NCI-H2227 treated with DMSO at 0.1 percent for 48 hours (cell line): ENCODE measurements around the gene ACTR3C.
A peak's percentile ranks its signal among the peaks of the same experiment; 100 is the strongest.

Experiments used
- DNase-seq: peaks from one replicate; lab custom pipeline; 2025; lab: John Stamatoyannopoulos, UW

ACTR3C gene

DNA sequence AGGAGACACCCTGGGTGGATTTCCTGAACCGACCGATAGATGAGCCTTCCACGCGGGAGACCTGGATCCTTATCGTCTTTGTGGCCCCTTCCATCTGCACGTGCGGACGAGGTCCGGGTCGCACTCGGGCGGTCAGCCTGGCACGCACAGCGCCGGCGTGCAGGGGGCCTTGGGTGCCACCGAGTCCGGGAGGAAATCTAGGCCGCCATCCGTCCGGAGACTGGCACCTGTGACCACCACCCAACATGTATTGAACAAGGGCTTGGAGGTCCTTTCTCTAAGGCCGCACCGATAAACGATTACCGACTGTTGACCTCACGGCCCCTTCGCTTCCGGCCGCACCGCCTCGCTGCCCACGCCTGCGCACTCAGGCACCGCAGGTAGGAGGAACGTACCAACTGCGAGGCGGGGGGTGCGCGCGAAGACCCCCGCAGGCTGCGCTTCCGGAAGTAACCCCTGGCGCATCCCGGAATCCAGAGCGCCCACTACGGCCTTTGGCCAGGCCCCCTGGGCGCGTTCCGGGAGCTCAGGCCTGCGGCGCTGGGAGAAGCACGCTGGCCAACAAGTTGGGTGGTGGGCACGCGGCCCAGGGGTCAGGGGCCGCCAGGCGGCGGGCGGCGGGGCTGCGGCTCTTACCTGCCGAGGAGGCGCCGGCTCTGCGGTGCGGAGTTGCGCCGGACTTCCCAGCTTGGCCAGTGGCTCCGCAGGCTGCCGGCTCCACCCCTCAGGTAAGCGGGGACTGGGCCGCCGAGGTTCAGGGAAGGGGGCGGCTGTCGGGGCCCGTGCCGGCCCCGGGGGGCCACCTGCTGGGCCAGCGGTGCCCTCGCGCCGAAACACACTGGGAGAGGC lies at the start of gene ACTR3C, which contains the start of gene LRRC61:
Gene ACTR3C, minus strand, starts transcription at position 713 of the 849 bp plus-strand sequence. CDS start 28,249 bp downstream, outside the sequence.
Gene LRRC61, plus strand, starts transcription at position 523 of the 849 bp plus-strand sequence. CDS start 13,507 bp downstream, outside the sequence.
- peak; percentile 80 for DNase-seq

DNA sequence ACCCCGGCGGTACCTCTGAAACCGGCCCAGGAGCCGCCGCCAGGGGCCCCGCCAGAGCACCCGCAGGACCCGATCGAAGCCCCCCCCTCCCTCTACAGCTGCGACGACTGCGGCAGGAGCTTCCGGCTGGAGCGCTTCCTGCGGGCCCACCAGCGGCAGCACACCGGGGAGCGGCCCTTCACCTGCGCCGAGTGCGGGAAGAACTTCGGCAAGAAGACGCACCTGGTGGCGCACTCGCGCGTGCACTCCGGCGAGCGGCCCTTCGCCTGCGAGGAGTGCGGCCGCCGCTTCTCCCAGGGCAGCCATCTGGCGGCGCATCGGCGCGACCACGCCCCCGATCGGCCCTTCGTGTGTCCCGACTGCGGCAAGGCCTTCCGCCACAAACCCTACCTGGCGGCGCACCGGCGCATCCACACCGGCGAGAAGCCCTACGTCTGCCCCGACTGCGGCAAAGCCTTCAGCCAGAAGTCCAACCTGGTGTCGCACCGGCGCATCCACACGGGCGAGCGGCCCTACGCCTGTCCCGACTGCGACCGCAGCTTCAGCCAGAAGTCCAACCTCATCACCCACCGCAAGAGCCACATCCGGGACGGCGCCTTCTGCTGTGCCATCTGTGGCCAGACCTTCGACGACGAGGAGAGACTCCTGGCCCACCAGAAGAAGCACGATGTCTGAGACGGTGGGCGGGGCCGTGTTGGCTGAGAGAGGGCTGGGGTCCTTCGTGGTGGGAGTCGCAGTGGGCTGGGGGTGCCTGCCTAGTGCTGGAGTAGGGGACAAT lies 49.1 kb upstream of the ACTR3C start:
- DNase-seq: no peak

DNA sequence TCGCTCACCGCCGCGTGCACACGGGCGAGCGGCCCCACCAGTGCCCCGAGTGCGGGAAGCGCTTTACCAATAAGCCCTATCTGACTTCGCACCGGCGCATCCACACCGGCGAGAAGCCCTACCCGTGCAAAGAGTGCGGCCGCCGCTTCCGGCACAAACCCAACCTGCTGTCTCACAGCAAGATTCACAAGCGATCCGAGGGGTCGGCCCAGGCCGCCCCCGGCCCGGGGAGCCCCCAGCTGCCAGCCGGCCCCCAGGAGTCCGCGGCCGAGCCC lies 48.6 kb upstream of the ACTR3C start:
- DNase-seq: no peak

DNA sequence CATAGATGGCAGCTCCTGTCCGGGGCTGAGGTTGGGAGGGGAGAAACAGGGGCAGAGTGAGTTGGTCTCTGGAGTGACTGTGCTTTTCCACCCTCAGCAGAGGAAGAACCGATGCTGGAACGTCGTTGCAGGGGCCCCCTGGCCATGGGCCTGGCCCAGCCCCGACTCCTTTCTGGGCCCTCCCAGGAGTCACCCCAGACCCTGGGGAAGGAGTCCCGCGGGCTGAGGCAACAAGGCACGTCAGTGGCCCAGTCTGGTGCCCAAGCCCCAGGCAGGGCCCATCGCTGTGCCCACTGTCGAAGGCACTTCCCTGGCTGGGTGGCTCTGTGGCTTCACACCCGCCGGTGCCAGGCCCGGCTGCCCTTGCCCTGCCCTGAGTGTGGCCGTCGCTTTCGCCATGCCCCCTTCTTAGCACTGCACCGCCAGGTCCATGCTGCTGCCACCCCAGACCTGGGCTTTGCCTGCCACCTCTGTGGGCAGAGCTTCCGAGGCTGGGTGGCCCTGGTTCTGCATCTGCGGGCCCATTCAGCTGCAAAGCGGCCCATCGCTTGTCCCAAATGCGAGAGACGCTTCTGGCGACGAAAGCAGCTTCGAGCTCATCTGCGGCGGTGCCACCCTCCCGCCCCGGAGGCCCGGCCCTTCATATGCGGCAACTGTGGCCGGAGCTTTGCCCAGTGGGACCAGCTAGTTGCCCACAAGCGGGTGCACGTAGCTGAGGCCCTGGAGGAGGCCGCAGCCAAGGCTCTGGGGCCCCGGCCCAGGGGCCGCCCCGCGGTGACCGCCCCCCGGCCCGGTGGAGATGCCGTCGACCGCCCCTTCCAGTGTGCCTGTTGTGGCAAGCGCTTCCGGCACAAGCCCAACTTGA lies 48.0 kb upstream of the ACTR3C start:
- DNase-seq: no peak

DNA sequence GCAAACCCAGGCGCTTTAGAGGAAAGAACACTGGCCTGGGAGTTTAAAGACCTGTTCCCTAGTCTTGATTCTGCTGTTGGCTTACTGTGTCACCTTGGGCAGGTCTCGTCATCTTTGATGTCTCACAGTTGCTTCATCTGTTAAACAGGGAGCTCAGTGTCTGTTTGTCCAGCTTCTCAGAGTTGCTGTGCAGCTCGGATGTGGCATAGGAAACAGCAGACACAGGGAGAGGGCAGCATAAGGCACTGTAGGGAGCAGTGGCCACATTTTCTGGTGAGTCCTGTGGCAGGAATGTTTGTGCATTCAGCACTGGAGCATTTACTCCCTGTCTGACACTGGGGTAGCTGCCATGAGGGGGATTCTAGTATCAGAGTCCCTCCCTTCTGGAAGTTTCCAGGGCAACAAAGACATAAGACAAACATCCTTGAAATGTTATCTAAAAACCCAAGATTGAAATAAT lies 47.3 kb upstream of the ACTR3C start:
- no peak for DNase-seq

DNA sequence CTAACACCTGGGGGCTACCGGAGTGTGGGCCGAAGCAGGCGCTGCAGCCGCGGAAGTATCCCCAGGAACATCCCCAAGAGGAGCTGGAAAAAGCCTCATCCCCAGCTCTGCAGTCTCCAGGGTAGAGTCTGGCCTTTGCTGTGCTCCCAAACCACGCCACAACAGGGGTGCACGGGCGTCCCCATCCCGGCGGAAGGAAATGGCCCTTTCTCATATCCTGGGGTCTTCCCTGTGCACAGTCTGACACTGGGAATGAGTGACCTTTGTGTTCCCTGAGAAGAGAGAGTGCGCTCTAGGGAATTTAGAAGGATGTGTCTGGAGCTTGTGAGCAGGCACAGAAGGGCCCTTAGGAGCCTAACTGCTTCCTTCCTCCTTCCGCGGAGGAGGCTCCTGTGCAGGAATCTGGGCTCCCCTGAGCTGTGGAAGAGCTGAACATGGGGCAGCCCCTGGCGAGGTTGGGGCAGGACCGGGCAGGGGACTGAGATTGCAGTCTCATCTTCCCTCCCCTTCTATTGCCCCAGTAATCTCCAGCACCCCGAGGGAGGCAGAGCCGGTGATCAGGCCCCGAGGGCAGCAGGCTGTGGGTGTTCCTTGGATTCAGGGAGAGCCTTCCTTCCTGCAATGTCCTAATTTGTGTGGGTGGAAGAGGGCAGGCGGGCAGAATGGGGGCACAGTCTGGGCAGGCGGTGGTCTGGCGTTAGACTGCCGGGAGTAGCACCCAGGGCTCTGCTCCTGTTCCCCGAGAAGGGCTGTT lies 46.6 kb upstream of the ACTR3C start:
- DNase-seq: no peak

DNA sequence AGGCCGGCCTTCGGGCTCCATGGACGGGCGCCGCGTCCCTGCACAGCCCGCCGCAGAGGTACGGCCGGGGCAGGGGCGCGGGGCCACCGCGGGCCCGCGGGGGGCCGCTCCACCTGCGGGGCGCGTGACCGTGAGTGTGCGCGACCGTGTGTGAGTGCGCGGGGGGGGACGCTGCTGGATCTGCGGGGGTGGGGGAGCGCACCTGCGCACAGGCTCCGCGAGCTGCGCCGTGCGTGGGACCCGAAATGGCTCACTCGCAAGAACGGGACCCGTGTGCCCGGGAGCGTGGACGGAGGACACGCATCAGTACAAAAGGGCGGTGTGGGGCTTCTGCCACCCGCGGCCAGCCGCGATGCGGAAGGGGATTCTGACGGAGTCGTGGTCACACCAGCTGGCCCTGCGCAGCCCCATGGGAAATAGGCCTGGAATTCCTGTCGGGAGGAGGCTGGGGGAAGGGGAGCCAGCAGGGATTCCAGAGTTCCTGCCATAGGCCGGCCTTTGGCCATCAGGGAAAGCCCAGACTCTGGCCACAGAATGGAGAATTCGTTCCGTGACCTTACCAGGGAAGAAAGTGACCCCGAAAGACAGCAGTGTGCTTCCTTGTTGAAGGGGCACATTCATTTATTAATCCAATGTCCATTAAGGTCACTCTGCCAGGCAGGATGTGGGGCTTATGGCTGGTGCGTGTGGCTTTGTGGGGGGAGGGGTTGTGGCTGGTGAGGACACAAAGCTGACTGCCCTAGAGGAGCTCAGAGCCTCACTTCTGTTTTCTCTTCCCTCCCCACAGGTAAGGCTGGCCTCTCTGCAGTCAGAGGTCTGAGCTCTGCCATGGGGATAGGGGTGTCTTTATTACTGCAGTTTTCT lies 45.8 kb upstream of the ACTR3C start:
- DNase-seq: peak; percentile 47

DNA sequence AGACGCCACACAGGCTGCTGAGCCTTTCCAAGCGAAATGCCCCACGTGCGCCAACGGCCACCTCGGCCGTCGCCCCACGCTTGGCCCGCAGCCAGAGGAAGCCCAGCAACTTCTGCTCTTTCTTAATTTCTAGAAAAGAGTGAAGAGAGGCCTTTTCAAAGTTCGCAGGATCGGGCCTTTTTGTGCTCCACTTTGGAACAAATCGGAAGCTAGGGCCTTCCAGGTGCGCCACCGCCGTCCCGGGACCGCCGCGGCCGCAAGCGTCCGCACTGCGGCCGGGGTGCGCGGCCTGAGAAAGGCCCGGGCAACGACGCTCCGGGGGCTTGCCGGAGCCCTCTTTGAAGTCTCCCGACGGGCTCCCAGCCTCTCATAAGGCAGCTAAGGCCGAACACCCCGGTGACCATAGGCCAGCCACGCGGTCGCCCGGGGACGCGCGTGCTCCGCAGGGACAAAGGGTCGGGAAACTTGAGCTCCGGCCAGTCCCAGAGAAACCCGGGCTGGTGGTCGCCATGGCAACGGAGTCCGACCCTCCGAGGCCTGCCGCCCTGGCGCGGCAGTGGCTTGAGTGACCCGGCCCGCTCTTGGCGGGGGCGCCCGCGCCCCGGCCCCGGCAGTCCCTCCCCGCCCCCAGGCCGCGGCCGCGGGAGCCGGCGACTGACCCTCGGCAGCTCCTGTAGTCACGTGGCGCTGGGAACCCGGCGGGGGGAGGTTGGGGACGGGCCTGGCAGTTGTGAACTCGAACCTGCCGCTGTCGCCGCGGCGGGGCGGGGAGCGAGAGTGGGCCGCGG lies 44.9 kb upstream of the ACTR3C start, which contains the start of gene REPIN1:
Gene REPIN1, plus strand, starts transcription at position 727 of the 788 bp plus-strand sequence. CDS start 890 bp downstream, outside the sequence.
- peak; percentile 72 for DNase-seq

DNA sequence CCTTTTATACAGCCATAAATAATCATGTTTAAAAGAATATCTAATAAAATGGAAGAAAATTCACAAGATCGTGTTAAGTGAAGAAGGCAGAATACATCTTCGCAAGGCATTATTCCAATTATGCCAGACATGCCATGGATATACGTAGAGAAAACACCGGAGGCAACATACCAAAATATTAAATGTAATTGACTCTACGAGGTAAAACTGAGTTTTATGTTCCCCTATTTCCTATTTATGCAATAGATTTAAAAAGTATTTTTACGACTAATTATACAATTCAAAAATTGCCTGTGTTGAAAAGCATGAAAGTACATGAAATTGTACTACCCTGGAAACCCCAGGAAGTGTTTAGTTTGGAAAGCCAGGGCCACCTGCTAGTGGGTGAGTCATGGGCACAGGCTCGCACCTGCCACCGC lies 44.3 kb upstream of the ACTR3C start:
- DNase-seq: no peak

DNA sequence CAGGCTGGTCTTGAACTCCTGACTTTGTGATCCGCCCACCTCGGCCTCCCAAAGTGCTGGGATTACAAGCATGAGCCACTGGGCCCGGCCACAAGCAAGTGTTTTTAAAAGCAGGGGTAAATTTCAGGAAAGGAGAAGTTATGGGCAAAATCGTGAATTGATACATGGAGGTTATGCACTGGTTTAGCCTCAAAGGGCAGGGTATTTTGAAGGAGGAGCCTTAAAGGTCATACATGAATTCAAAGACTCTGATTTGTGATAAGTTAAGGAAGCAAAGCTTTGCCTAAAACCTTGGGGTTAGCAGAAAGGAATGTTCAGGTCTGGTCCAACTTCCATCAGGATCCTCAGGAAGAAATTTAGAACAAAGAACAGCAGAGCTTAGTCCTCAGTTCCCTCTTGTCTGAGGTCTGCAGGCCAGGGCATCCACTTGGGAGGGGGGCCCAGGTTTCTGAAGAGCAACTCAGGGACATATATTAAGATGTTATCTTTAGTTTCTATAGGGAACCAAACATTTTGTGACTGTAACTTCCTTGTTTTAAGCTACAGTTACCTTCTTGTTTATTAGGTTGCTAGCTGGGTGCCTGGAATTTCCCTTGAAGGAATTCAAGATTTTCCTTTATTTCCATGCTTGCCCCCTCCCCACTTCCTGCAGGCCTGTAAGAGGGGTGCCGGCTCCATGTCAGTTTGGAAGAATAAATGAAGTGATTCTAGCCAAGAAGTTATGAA lies 42.5 kb upstream of the ACTR3C start:
- DNase-seq: no peak

DNA sequence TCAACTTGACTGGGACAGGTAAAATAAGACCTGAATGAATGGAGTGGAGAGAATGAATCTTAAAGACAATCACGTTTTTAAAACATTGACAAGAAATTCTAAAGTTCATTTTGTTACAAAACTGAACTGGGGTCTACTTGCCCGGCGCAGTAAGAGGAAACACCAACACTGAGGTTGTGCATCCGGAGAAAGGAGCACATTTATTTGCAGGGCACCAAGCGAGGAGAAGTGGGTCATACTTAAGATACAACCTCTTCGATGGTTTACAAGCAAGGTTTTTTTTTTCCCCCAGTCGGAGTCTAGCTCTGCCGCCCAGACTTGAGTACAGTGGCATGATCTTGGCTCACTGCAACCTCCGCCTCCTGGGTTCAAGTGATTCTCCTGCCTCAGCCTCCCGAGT lies 41.8 kb upstream of the ACTR3C start:
- no peak for DNase-seq

DNA sequence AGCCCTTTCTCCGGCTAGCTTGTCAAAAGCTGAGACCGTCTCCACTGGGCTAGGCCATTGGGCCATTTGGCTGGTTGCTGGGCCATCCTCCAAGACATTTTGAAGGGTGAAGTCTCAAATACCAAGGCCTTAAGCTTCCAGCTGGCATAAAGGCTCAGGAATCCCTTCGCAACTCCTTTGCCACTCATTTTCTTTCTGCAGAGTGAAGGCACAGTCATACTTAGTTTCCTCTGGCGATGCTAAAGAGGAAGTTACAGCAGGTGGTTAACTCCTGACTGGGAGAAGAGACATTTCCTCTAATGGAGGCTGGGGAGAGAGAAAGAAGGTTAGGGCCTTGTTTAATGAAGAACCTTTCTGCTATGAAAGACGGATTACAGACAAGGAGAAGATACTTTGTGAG lies 40.5 kb upstream of the ACTR3C start:
- no peak for DNase-seq

DNA sequence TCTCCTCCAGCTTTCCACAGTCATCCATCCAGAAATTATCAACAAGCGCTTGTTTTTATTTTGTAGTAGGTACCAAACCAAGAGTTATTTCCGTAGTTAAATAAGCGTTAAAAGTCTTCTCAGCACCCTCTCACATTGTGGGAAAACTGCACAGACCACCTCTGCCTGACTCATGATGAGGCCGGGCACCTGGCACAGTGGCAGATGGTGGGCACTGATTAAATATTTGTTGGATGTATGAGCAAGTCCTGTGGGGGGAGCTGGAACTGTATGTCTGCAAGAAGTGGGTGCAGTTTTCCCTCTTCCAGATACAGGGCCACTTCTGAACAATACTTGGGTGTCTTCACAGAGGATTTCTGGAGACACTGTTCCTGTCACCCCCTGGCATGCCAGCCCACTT lies 40.0 kb upstream of the ACTR3C start:
- no peak for DNase-seq

DNA sequence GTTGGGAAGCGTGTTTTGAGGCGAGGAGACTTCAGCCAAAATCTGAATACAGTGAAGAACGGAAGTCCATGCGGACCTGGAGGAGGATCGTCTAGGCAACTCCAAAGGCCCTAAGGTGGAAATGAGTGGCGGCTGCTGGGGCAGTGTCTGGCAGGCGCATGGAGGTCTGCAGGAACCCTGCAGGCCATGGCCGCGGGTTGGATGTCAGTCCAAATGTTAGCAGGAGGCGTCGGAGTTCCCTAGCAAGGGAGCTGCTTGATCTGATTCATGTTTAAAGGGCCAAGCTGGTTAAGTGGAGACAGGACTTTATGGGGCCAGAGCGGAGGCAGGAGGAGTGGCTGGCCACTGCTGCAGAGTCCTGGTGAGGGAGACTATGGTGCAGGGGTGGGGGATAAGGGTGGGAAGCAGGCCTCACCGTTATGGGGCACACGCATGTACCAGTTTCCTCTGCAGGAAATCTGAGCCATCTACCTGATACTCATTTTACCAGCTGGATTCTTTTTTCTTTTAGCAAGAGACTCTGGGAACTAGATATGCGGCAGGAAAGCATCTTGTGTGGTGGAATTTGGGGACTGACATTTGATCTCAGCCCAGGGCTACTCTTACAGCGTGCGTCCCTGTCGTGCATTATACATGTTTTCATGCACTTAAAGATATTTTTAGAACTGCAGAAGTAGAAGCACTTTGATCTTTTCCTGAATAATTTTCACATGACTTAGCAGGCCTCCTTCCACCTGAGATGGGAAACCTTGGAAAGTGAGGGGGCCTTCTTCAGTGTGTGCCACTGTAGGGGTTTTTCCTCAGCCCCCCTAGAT lies 38.7 kb upstream of the ACTR3C start:
- DNase-seq: no peak

DNA sequence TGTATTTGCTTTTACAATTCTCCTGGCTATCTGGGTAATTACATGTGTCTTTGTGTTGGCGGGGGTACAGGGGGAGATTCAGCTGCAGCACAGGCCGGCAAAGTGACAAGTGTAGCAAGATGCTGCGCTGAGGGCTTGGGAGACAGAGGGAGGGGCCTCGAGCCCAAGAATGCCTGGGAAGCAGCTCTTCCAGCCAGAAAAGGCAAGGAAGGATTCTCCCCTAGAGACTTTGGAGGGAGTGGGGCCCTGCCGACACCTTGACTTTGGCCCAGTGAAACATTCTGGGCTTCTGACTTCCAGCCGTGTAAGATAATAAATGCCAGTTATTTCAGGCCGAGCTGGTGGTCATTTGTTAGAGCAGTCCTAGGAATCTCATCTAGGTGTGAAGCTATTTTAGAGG lies 38.1 kb upstream of the ACTR3C start:
- DNase-seq: peak; percentile 27

DNA sequence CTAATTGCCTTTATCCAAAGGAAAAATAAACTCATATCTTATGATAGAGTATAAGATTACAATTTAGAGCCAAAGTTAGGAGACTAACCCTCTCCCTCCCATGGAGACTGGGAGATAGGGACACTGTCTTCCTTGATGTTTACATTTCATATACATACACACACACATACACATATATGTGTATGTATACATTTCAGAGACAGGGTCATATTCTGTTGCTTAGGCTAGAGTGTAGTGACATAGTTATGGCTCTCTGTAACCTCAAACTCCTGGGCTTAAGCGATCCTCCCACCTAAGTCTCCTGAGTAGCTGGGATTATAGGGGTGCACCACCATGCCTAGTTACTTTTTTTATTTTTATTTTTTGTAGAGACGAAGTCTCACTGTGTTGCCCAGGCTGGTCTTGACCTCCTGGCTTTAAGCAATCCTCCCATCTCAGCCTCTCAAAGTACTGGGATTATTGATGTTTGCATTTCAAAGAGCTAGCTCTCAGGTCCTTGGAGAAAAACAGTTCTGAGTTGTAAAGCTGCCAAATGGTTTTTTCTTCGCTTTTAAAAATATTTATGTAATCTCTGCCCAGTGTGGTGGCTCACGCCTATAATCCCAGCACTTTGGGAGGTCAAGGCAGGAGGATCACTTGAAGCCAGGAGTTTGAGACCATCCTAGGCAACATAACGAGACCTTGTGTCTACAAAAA lies 37.2 kb upstream of the ACTR3C start:
- no peak for DNase-seq

DNA sequence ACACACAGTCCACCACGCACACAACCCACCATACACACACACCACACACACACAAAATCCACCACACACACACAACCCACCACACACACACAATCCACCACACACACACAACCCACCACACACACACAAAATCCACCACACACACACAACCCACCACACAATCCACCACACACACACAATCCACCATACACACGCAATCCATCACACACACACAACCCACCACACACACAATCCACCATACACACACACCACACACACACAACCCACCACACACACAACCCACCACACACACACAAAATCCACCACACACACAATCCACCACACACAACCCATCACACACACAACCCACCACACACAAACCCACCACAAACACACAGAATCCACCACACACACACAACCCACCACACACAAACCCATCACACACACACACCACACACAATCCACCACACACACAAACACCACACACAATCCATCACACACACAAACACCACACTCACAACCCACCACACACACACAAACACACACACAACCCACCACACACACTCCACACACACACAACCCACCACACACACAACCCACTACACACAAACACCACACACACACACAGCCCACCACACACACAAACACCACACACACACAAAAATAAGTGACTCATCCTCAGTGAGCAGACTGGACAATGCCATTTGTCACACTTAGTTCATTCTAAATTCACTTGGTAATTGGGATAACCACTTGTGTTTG lies 36.4 kb upstream of the ACTR3C start:
- no peak for DNase-seq
